Inferior parietal cortex (tissue), 1 donor: ENCODE measurements around the gene STRIP1.

Experiments used
- DNase-seq: peaks from one replicate; pipeline ENCODE4 v3.0.0-alpha.2; 2016; ENCODE audit errors: extremely low spot score

The STRIP1 gene, protein sequence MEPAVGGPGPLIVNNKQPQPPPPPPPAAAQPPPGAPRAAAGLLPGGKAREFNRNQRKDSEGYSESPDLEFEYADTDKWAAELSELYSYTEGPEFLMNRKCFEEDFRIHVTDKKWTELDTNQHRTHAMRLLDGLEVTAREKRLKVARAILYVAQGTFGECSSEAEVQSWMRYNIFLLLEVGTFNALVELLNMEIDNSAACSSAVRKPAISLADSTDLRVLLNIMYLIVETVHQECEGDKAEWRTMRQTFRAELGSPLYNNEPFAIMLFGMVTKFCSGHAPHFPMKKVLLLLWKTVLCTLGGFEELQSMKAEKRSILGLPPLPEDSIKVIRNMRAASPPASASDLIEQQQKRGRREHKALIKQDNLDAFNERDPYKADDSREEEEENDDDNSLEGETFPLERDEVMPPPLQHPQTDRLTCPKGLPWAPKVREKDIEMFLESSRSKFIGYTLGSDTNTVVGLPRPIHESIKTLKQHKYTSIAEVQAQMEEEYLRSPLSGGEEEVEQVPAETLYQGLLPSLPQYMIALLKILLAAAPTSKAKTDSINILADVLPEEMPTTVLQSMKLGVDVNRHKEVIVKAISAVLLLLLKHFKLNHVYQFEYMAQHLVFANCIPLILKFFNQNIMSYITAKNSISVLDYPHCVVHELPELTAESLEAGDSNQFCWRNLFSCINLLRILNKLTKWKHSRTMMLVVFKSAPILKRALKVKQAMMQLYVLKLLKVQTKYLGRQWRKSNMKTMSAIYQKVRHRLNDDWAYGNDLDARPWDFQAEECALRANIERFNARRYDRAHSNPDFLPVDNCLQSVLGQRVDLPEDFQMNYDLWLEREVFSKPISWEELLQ

DNA sequence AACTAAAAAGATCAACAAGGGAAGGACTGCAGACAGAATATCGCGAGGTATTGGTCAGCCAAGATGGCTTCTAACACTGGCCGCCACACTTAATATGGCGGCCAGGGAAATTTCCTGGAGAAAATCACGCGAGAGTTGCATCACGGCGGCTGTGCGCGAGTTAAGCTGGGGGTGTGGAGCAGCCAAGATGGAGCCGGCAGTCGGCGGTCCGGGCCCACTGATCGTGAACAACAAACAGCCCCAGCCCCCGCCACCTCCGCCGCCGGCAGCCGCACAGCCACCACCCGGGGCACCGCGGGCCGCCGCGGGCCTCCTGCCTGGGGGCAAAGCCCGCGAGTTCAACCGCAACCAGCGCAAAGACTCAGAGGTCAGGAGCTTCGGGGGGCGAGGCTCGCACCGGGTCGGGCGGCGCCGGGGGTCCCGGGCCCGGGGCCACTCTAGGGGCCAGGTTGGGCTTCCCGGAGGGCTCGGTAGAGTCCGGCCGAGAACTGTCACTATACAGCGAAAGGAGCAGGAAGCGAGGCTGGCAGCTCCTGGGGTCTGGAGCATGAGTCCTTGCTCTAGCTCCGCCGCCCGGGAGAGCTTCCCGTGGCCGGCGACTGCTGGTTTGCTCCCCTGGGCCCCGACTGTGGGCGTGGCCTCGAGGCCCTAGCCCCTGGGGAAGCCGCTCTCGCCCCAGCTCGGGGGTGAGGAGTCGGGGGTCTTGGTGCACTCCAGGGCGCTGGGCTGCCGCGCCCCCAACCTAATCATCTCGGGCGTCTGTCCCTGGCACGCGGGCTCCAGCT lies at the start of gene STRIP1:
TSS of gene STRIP1 (plus strand) at position 174 of the 785 bp plus-strand sequence. CDS start at position 188, 14 bp downstream.
- peak; percentile 98 for DNase-seq

DNA sequence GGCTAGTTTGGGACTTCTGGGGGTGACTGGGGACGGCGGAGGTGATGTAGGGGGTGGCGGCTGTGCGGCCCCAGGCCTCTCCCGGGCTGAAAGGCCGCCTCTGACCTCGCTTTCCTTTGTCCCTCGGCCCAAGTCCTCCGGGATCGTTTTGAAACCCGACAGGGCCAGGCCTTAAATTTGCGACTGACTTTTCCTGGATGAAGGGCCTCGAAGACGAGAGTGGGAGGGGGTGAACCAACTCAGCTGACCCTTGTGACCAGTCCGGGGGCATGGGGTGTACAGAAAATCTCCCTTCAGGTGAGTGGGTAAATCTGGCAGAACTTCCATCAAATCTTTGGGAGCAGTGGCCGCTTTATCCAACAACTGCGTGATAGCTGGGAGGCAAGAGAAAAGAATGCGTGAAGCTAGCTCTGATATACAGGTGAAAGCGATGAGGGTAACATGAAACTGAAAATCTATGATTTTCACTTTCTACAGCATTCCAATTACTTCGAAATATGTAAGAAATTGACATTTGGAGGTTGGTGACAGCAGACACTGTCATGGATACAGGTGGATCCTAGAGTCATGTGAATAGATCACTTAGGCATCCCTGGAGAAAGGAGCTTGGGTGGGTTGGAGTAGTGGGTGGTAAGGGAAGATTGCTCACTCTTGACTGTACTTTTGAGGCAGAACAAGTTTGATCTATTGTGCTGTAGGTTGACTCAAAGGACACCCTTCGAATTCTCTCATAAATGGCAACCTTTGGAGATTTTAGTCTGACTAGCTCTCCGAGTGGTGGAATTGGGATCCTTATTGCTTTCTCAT lies 49.0 kb upstream of the STRIP1 start:
- no peak for DNase-seq

- no peak for DNase-seq
These were observed 48.4 kb upstream of the STRIP1 start for GRCh38 chr1:109986054-109986444.

- no peak for DNase-seq
These were observed 46.0 kb upstream of the STRIP1 start for GRCh38 chr1:109988349-109988914.

DNA sequence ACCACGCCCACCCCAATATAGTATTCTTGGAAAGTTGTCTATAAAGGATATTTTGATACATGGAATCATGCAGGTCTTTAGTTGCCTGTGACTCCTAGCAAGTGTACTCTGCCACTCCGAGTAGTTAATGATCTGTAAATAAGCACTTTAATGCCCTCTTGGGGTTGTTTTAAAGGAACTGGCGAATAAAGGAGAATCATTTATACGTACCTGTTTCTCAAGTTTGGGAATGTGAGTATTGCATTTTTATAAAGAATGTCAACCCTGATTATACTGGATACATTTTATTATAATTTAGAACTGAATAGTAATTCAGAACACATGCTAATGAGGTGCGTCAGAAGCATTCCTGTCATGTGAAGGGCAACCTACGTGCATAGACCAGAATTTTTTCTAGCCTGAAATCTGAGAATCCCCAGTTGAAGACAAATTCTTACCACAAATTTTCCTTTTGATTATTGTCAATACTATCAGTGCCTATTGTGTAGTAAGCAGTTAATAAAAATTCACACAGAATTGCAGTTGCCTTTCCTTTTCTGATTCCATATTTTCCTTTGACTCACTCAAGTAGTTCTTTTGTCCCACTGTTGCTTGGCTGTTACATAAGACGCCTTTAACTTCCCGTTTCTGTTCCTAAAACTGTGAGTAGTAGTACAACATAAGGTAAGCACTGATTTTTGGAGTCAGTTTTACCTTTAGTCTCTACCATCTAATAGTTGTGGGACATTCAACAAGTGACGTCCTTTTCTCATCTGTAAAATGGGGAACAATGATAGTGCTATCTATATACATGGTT lies 44.7 kb upstream of the STRIP1 start:
- DNase-seq: no peak

GRCh38 chr1:109990302-109990653 lies 44.1 kb upstream of the STRIP1 start:
- no peak for DNase-seq

- no peak for DNase-seq
These were observed 43.0 kb upstream of the STRIP1 start for GRCh38 chr1:109991400-109991925.

DNA sequence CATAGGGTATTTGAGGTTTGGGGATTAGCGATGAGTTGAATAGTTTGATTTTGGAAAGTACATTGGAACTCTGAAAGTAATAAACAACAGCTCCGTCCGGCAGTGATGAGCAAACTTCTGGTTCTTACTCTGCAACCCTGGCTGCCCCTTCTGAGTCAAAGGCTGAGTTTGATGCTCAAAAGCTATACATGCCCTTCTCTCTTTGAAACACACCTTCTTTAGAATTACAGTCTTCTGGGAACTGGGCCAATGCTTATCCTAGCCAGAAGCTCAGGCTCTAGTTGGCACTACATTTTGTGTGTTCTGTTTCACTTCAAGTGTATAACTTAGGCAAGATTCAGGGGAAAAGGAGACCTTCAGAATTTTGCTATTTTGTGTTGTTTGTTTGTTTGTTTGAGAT lies 40.5 kb upstream of the STRIP1 start:
- peak; percentile 60 for DNase-seq

- no peak for DNase-seq
These were observed 39.8 kb upstream of the STRIP1 start for GRCh38 chr1:109994654-109995053.

DNA sequence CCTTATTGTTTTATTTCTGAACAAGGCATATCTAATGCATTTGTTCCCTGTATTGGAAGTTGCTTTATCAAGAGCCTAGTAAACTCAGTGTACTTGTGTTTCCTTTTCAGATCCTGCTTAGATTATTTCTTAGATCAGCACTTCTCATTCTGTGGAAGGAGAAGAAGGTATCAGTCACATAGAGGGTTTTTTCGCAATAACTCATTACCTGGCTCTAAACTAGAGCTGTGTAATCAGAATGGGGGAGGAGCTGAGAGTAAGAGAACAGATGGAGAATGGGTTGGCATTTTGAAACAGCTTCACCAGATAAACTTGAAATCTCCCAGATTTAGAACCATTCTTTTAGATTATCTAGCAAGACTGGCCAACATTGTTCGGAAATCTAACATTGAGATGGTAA lies 38.9 kb upstream of the STRIP1 start:
- DNase-seq: no peak

DNA sequence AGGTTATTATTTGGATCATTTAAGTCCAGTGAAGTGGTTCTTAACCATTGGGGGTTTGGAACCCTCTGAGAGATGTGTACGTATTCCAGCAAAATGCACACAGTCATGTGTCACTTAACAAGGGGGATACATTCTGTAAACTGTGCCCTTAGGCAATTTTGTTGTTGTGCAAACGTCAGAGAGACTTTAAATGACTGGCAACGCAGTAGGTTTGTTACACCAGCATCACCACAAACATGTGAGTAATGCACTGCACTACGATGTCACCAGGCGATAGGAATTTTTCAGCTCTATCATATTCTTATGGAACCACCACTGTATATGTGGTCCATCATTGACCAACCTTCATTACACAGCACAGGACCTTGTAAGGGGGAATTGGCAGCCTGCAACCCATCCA lies 37.9 kb upstream of the STRIP1 start:
- DNase-seq: no peak

GRCh38 chr1:109997204-109997866 lies 37.1 kb upstream of the STRIP1 start:
- no peak for DNase-seq

GRCh38 chr1:109997867-109998229 lies 36.6 kb upstream of the STRIP1 start:
- DNase-seq: no peak

GRCh38 chr1:110002695-110003094 lies 31.7 kb upstream of the STRIP1 start:
- DNase-seq: no peak

DNA sequence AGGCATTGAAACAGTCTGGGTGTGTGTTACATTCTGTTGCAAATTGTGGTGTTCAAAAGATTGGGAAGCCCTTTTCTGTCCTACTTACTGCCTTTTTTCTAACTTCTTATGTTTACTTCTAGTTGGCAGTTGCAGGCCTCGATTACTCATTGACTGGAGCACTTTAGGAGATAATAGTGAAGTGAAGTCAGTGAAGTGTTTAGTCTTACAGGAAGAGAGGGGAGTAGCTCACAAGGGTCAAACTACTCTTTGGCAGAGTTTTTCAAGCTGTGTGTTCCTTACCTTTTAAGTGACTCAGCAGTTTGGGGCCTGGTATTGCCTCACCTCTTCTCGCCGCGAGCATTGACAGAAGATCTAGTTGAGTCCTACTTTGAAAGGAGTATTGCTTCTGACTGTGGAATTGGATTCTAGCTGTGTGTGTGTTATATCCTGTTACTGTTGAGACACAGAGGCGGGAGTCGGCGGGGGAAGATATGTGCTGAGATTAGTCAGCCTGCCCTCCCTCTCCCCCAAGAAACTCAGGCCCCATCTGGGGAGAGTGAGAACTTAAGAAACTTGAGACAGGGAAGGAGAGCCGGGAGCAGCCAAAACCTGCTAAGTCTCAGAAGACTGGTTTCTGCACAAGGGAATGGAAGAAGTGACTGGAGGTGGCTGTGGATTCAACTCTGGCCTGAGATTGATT lies 30.5 kb upstream of the STRIP1 start:
- DNase-seq: peak; percentile 56

DNA sequence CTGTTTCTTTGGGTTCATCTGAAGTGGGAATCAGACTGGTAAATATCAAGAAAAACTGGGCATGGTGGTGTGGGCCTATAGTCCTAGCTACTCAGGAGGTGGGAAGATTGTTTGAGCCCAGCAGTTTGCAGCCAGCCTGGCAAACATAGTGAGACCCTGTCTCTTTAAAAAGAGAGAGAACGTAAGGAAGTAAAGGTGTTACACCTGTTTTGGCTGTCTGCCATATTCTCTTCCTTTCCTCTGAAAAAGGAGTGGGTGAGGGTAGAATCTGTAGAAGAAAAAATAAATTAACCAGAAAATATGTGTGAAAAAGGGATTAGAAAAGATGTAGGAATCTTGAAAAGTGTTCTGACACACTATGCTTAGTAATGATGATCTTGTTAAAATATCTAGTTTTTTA lies 29.8 kb upstream of the STRIP1 start:
- DNase-seq: no peak

- no peak for DNase-seq
These were observed 28.5 kb upstream of the STRIP1 start for GRCh38 chr1:110005971-110006370.

GRCh38 chr1:110006516-110006915 lies 27.9 kb upstream of the STRIP1 start:
- DNase-seq: no peak
